ENCODE results near the gene COL6A2. TPM values are rescaled to one million over a fixed set of nuclear protein-coding genes. Genes with fewer than 3 reads are reported as not detected.

COL6A2 gene
- total and polyA plus RNA-seq, 10 of the 15 experiments (the other 5 are each of a cell fraction or from before 2014, with no cell fraction given): 0.16 to 1.3 (median 0.34) TPM; not detected in 7

DNA sequence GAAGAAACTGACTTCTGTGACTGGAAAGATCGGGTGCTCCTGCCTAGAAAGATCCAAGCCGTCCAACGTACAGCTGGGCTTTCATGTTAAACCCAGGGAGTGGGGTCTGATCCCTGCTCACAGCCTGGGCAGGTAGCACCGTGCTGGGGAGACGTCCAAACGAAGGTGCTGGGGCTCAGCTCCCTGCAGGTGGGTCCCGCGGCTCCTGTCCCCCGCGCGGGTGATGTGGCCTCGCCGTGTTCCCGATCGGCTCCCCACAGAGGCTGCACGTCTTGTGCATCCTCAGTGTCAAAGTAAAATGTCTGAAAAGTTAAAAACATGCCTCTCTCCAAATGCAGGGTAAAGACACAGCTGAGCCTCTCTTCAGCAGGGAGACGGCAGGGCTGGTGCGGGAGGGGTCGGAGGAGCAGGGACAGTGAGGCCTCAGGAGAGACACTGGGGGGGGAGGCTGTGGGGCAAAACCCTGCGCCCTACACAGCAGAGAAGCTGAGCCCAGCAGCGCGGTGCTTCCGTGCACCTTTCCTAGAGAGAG is 40.1 kb upstream of the COL6A2 start (continued):
- TF ChIP-seq RBBP5 (conservative IDR thresholded peaks at IDR 0.05): no peak
- TF ChIP-seq SMAD5 (IDR thresholded peaks at IDR 0.05; ENCODE audit: low read depth): no peak
- TF ChIP-seq NR2C2 (IDR thresholded peaks at IDR 0.05; ENCODE audit: borderline replicate concordance, control insufficient read depth, insufficient read length, low read depth): no peak
- TF ChIP-seq SIX5 (IDR thresholded peaks at IDR 0.05; ENCODE audit: low read depth, low read length, severe bottlenecking): no peak

DNA sequence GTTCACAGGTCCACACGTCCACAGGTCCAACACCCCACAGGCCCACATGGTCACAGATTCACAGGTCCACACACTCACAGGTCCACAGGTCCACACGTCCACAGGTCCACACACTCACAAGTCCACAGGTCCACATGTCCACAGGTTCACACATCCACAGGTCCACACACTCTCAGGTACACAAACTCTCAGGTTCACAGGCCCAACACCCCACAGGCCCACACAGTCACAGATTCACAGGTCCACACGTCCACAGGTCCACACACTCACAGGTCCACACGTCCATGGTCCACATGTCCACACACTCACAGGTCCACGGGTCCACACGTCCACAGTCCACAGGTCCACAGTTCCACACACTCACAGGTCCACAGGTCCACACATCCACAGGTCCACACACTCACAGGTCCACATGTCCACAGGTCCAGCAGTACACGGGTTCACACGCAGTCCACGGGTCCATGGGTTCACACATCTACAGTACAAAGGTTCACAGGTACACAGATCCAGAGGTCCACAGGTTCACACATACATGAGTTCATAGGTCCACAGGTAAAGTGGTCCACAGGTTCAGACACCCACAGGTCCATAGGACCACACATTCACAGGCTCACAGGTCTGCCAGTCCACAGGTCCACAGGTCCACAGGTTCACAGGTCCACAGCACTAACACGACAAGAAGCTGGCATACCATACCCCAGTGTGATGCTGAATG is 39.3 kb upstream of the COL6A2 start:
- FAIRE-seq: no peak
- WGBS (ENCODE audit: insufficient coverage, insufficient replicate concordance, low lambda C conversion rate, missing lambda C conversion rate): 27% methylated on average over 10 of the region's 10 CpGs
- Histone ChIP-seq H3K4me3 (no peak overlapping the region), H4K20me1 (ENCODE audit: control insufficient read depth, insufficient read depth) (no peaks in the 10 kb centered on the region), H3K27me3 (replicated peaks in 1 of 2; ENCODE audit: control insufficient read depth in 2 of 2, insufficient read depth in 2 of 2, low read length in 1 of 2) (no peaks in the 10 kb centered on the region), H3K27ac (ENCODE audit: control insufficient read depth, insufficient read depth) (no peak overlapping the region), H3K9me3 (replicated peaks; ENCODE audit: control insufficient read depth, insufficient read depth, low read length) (no peaks in the 10 kb centered on the region; the same call in 2 of the 3 replicates), H3K79me2 (ENCODE audit: control insufficient read depth, insufficient read depth, low read length) (no peaks in the 10 kb centered on the region), H3K9ac (ENCODE audit: control insufficient read depth, insufficient read depth, low read length) (no peak overlapping the region), H3K36me3 (ENCODE audit: control insufficient read depth in 2 of 2, insufficient read depth in 2 of 2, low read length in 1 of 2) (no peaks in the 10 kb centered on the region), H3K4me1 (ENCODE audit: control insufficient read depth, insufficient read depth, low read length) (peaks cover 3% of the 10 kb centered on the region; the same call in 1 of the 2 replicates), H2AFZ (ENCODE audit: control insufficient read depth, low read depth, low read length) (no peak overlapping the region), H3K4me2 (ENCODE audit: control insufficient read depth, insufficient read depth) (no peak overlapping the region)
- intact Hi-C loops (cut with micrococcal nuclease; ENCODE audit: unreplicated experiment) (no loop called here), in situ Hi-C loops (cut with MboI) (no loop called here)
- no peak for DNase-seq (ENCODE audit: low read depth, low spot score)
- ChIA-PET RAD21 (ENCODE audit: unreplicated experiment) (no interaction called here), POLR2A (no interaction called here), SMC1A (ENCODE audit: uncharacterized antibody, unreplicated experiment) (no interaction called here), CTCF (no interaction called here)
- no TSS peak for BruUV-seq (replicated peaks)
- no peak for TF ChIP-seq RAD21 (IDR thresholded peaks at IDR 0.05; ENCODE audit: insufficient read depth, low read depth, low read length)
- TF ChIP-seq IKZF2 (IDR thresholded peaks at IDR 0.05): no peak
- TF ChIP-seq, protein P1, sequence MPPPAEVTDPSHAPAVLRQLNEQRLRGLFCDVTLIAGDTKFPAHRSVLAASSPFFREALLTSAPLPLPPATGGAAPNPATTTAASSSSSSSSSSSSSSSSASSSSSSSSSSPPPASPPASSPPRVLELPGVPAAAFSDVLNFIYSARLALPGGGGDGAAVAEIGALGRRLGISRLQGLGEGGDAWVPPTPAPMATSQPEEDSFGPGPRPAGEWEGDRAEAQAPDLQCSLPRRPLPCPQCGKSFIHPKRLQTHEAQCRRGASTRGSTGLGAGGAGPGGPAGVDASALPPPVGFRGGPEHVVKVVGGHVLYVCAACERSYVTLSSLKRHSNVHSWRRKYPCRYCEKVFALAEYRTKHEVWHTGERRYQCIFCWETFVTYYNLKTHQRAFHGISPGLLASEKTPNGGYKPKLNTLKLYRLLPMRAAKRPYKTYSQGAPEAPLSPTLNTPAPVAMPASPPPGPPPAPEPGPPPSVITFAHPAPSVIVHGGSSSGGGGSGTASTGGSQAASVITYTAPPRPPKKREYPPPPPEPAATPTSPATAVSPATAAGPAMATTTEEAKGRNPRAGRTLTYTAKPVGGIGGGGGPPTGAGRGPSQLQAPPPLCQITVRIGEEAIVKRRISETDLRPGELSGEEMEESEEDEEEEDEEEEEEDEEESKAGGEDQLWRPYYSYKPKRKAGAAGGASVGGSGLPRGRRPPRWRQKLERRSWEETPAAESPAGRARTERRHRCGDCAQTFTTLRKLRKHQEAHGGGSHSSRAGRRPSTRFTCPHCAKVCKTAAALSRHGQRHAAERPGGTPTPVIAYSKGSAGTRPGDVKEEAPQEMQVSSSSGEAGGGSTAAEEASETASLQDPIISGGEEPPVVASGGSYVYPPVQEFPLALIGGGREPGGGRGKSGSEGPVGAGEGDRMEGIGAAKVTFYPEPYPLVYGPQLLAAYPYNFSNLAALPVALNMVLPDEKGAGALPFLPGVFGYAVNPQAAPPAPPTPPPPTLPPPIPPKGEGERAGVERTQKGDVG (CRISPR knock-in tag; IDR thresholded peaks at IDR 0.05): no peak
- ATAC-seq: no peak
